Natural killer cell (primary cell): Measurements from ENCODE around the gene ARHGAP24. TPM values are rescaled to one million over a fixed set of nuclear protein-coding genes. Genes with fewer than 3 reads are reported as not detected.

Experiments used
- ATAC-seq, 3 donors: fragments of 150-1000 bp in 2 of 3; fragments of 200-7000 bp in 1 of 3; cut with Tn5 transposase; 1 replicate in 1 of 3; 2 replicates in 2 of 3; pipeline ENCODE4 v1.10.0; 2021; ENCODE audit warnings: mild to moderate bottlenecking in 2 of 3, moderate library complexity in 2 of 3
- DNase-seq, 2 donors: peaks; one replicate each; pipeline versions ENCODE4 v3.0.0 to v3.0.0-alpha.2; 2013 to 2021; ENCODE audit warnings: mixed read lengths in 1 of 2
- H3K27ac ChIP-seq: one replicate; pipeline ENCODE4 v1.5.1; 2013; ENCODE audit warnings: mild to moderate bottlenecking, low read length
- H3K27me3 ChIP-seq: one replicate; pipeline ENCODE4 v1.6.1; 2013; ENCODE audit warnings: low read length; ENCODE audit not compliant: control insufficient read depth, insufficient read depth
- H3K36me3 ChIP-seq: one replicate; pipeline ENCODE4 v1.6.1; 2013; ENCODE audit warnings: low read length; ENCODE audit not compliant: control insufficient read depth, insufficient read depth
- H3K4me1 ChIP-seq: one replicate; pipeline ENCODE4 v1.6.1; 2013; ENCODE audit warnings: low read length; ENCODE audit not compliant: control insufficient read depth, insufficient read depth
- H3K4me3 ChIP-seq: one replicate; pipeline ENCODE4 v1.5.1; 2013; ENCODE audit warnings: low read length
- H3K9me3 ChIP-seq: one replicate; pipeline ENCODE4 v1.6.1; 2013; ENCODE audit warnings: low read length; ENCODE audit not compliant: control insufficient read depth, insufficient read depth
- H3K27ac Mint-ChIP-seq, 2 donors: one replicate each; pipeline ENCODE4 v1.8.0; 2022; ENCODE audit warnings: mild to moderate bottlenecking in 2 of 2, mixed read lengths in 2 of 2, moderate library complexity in 1 of 2
- H3K27me3 Mint-ChIP-seq, 2 donors: one replicate each; pipeline ENCODE4 v1.8.0; 2022; ENCODE audit warnings: low read depth in 2 of 2, mixed read lengths in 2 of 2
- H3K36me3 Mint-ChIP-seq: one replicate; pipeline ENCODE4 v1.8.0; 2022; ENCODE audit warnings: mixed read lengths
- H3K4me1 Mint-ChIP-seq, 2 donors: one replicate each; pipeline ENCODE4 v1.8.0; 2022; ENCODE audit warnings: mixed read lengths in 2 of 2
- H3K4me3 Mint-ChIP-seq: one replicate; pipeline ENCODE4 v1.8.0; 2022; ENCODE audit warnings: mild to moderate bottlenecking, moderate library complexity, mixed read lengths
- H3K9me3 Mint-ChIP-seq, 2 donors: one replicate each; pipeline ENCODE4 v1.8.0; 2022; ENCODE audit warnings: mixed read lengths in 2 of 2
- CTCF ChIP-seq: fragments of 200-600 bp; IDR thresholded peaks from one replicate; pipeline ENCODE4 v1.8.0; 2022; ENCODE audit warnings: antibody characterized with exemption
- WGBS: methylation state at CpG from one replicate; pipeline ENCODE4 v1.1.7; 2013; ENCODE audit warnings: missing lambda C conversion rate; ENCODE audit not compliant: insufficient coverage; 5-methylcytosine and 5-hydroxymethylcytosine counted together
- intact Hi-C: fragments of 100-400 bp; cut with micrococcal nuclease; formaldehyde crosslinking; loops from one replicate; pipeline ENCODE4 v1.14.2; 2022
- total RNA-seq, 4 donors: library from RNA; stranded (reverse); fragments of 120-200 nt in 1 of 4; gene quantifications; one replicate each; pipeline versions ENCODE4 v1.2.3 to v1.2.4, GENCODE V29; 2013 to 2022

ARHGAP24 gene
- total RNA-seq, 3 donors from 2014 or later (not counting 1 experiment from before 2014, with no cell fraction given): 1.7 to 3.6 (median 1.7) TPM

- Histone ChIP-seq H3K4me3 (no peak overlapping the region), H3K9me3 (no peaks in the 10 kb centered on the region), H3K36me3 (no peaks in the 10 kb centered on the region), H3K27ac (no peak overlapping the region), H3K4me1 (no peaks in the 10 kb centered on the region), H3K27me3 (no peaks in the 10 kb centered on the region)
- DNase-seq (no peak), ATAC-seq (no peak)
- H3K9me3 Mint-ChIP-seq: peaks cover 13 to 14% of the 10 kb centered on the region in 2 donors
- H3K27ac Mint-ChIP-seq: no peak overlapping the region
- WGBS: 81% methylated on average over 4 of the region's 4 CpGs
- intact Hi-C loops: no loop called here
- H3K4me3 Mint-ChIP-seq: no peak overlapping the region
- no peaks in the 10 kb centered on the region for H3K27me3 Mint-ChIP-seq
- H3K4me1 Mint-ChIP-seq: no peaks in the 10 kb centered on the region
- H3K36me3 Mint-ChIP-seq: no peaks in the 10 kb centered on the region
- TF ChIP-seq CTCF: no peak
These were observed 165.0 kb downstream of the ARHGAP24 start for GRCh38 chr4:85639946-85640345.

- Mint-ChIP-seq H3K36me3 (no peaks in the 10 kb centered on the region), H3K4me3 (no peak overlapping the region), H3K4me1 (no peaks in the 10 kb centered on the region), H3K27ac (no peak overlapping the region), H3K9me3 (peaks cover 9 to 11% of the 10 kb centered on the region in 2 donors), H3K27me3 (no peaks in the 10 kb centered on the region)
- H3K9me3 ChIP-seq: no peaks in the 10 kb centered on the region
- H3K27ac ChIP-seq: no peak overlapping the region
- H3K36me3 ChIP-seq: no peaks in the 10 kb centered on the region
- H3K4me1 ChIP-seq: no peaks in the 10 kb centered on the region
- DNase-seq (no peak), ATAC-seq (no peak)
- intact Hi-C loops: no loop called here
- WGBS: 88% methylated on average over 7 of the region's 7 CpGs
- no peak overlapping the region for H3K4me3 ChIP-seq
- no peaks in the 10 kb centered on the region for H3K27me3 ChIP-seq
- no peak for TF ChIP-seq CTCF
These were observed 167.6 kb downstream of the ARHGAP24 start for GRCh38 chr4:85642356-85643100.

- no peak overlapping the region for H3K4me3 Mint-ChIP-seq
- DNase-seq: no peak
- H3K4me3 ChIP-seq: no peak overlapping the region
- H3K27ac ChIP-seq: no peak overlapping the region
- ATAC-seq: no peak
- H3K4me1 Mint-ChIP-seq: no peaks in the 10 kb centered on the region
- H3K36me3 Mint-ChIP-seq: no peaks in the 10 kb centered on the region
- no peaks in the 10 kb centered on the region for H3K9me3 ChIP-seq
- H3K4me1 ChIP-seq: no peaks in the 10 kb centered on the region
- H3K27me3 ChIP-seq: no peaks in the 10 kb centered on the region
- no peak for TF ChIP-seq CTCF
- no peak overlapping the region for H3K27ac Mint-ChIP-seq
- H3K36me3 ChIP-seq: no peaks in the 10 kb centered on the region
- WGBS: 79% methylated on average over 2 of the region's 2 CpGs
- intact Hi-C loops: no loop called here
- no peaks in the 10 kb centered on the region for H3K27me3 Mint-ChIP-seq
- peaks cover 9 to 11% of the 10 kb centered on the region in 2 donors for H3K9me3 Mint-ChIP-seq
These were observed 169.1 kb downstream of the ARHGAP24 start for GRCh38 chr4:85644061-85644460.

GRCh38 chr4:85650908-85651307 is 176.0 kb downstream of the ARHGAP24 start:
- no peaks in the 10 kb centered on the region for H3K4me1 Mint-ChIP-seq
- no peaks in the 10 kb centered on the region for H3K36me3 ChIP-seq
- H3K4me3 Mint-ChIP-seq: no peak overlapping the region
- WGBS: 91% methylated on average over 4 of the region's 4 CpGs
- intact Hi-C loops: no loop called here
- peaks cover 3 to 5% of the 10 kb centered on the region in 2 donors for H3K9me3 Mint-ChIP-seq
- ATAC-seq: no peak
- H3K36me3 Mint-ChIP-seq: no peaks in the 10 kb centered on the region
- no peak overlapping the region for H3K27ac ChIP-seq
- H3K9me3 ChIP-seq: no peaks in the 10 kb centered on the region
- H3K4me1 ChIP-seq: no peaks in the 10 kb centered on the region
- no peaks in the 10 kb centered on the region for H3K27me3 ChIP-seq
- H3K27ac Mint-ChIP-seq: no peak overlapping the region
- no peaks in the 10 kb centered on the region for H3K27me3 Mint-ChIP-seq
- no peak for TF ChIP-seq CTCF
- DNase-seq: no peak
- no peak overlapping the region for H3K4me3 ChIP-seq
